ENCODE results near the gene FHOD3. TPM values are rescaled to one million over a fixed set of nuclear protein-coding genes. Genes with fewer than 3 reads are reported as not detected.
"Not testable (repeated sequence)": the region's sequence is repeated elsewhere in the genome, so short reads cannot be mapped to it uniquely, and the experiment has no call there.

The FHOD3 gene
- total RNA-seq, 2 experiments from 2014 or later, result not detected

GRCh38 chr18:36348971-36349417 is 51.5 kb downstream of the FHOD3 start:
- H3K9me3 Mint-ChIP-seq, result no peaks in the 10 kb centered on the region
- H3K4me3 Mint-ChIP-seq, result no peak overlapping the region
- H3K27ac Mint-ChIP-seq, result no peak overlapping the region
- H3K27me3 Mint-ChIP-seq, result peaks cover 23% of the 10 kb centered on the region
- intact Hi-C loops (cut with micrococcal nuclease), result no loop called here
- H3K4me1 Mint-ChIP-seq (ENCODE audit: low read depth), result no peaks in the 10 kb centered on the region
- ChIA-PET POLR2A (no interaction called here), CTCF (no interaction called here)
- no peaks in the 10 kb centered on the region for H3K36me3 Mint-ChIP-seq
- DNase-seq, result no peak

- CTCF ChIA-PET, result no interaction called here
- intact Hi-C loops (cut with micrococcal nuclease), result no loop called here
- H3K4me3 Mint-ChIP-seq, result no peak overlapping the region
- no peak for DNase-seq
- no peaks in the 10 kb centered on the region for H3K9me3 Mint-ChIP-seq
- H3K4me1 Mint-ChIP-seq (ENCODE audit: low read depth), result no peaks in the 10 kb centered on the region
- H3K27me3 Mint-ChIP-seq, result peaks cover 23% of the 10 kb centered on the region
- no peak overlapping the region for H3K27ac Mint-ChIP-seq
- no peaks in the 10 kb centered on the region for H3K36me3 Mint-ChIP-seq
- POLR2A ChIA-PET, result no interaction called here
Observed at GRCh38 chr18:36349552-36349951, 52.0 kb downstream of the FHOD3 start.

GRCh38 chr18:36350251-36350651 is 52.7 kb downstream of the FHOD3 start:
- no peak for DNase-seq
- H3K27ac Mint-ChIP-seq, result no peak overlapping the region
- H3K9me3 Mint-ChIP-seq, result no peaks in the 10 kb centered on the region
- H3K4me3 Mint-ChIP-seq, result no peak overlapping the region
- POLR2A ChIA-PET, result no interaction called here
- no peaks in the 10 kb centered on the region for H3K36me3 Mint-ChIP-seq
- intact Hi-C loops (cut with micrococcal nuclease), result no loop called here
- H3K4me1 Mint-ChIP-seq (ENCODE audit: low read depth), result no peaks in the 10 kb centered on the region
- CTCF ChIA-PET, result no interaction called here
- peaks cover 23% of the 10 kb centered on the region for H3K27me3 Mint-ChIP-seq

- no peak for DNase-seq
- Mint-ChIP-seq H3K36me3 (no peaks in the 10 kb centered on the region), H3K27ac (no peak overlapping the region), H3K27me3 (peaks cover 23% of the 10 kb centered on the region), H3K9me3 (no peaks in the 10 kb centered on the region), H3K4me3 (no peak overlapping the region), H3K4me1 (ENCODE audit: low read depth) (no peaks in the 10 kb centered on the region)
- ChIA-PET POLR2A (no interaction called here), CTCF (no interaction called here)
- intact Hi-C loops (cut with micrococcal nuclease), result no loop called here
Observed at GRCh38 chr18:36350839-36351469, 53.4 kb downstream of the FHOD3 start.

GRCh38 chr18:36352384-36352783 is 54.9 kb downstream of the FHOD3 start:
- H3K27me3 Mint-ChIP-seq, result peaks cover 20% of the 10 kb centered on the region
- POLR2A ChIA-PET, result no interaction called here
- no peak for DNase-seq
- H3K4me3 Mint-ChIP-seq, result no peak overlapping the region
- no peak overlapping the region for H3K27ac Mint-ChIP-seq
- H3K36me3 Mint-ChIP-seq, result no peaks in the 10 kb centered on the region
- CTCF ChIA-PET, result no interaction called here
- intact Hi-C loops (cut with micrococcal nuclease), result no loop called here
- no peaks in the 10 kb centered on the region for H3K4me1 Mint-ChIP-seq (ENCODE audit: low read depth)
- H3K9me3 Mint-ChIP-seq, result no peaks in the 10 kb centered on the region

DNA sequence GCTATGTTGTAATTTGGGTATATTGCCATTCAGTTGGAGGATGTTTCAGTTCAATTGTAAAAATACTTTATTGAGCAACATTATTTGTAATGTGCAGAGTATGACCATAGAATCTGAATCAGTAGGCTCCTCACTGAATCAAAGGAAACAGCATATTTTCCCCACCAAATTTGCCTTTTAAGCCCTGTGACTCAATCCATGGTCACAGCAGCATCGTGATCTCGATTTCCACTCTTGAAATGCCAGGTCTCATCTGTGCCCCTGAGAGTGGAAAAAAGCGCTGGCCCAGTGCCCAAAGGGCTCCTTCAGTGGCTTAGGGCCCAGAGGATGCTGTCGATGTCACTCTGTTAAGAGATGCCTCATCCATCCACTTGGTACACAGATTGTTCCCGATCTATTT is 57.5 kb downstream of the FHOD3 start:
- H3K4me3 Mint-ChIP-seq, result no peak overlapping the region
- H3K4me1 Mint-ChIP-seq (ENCODE audit: low read depth), result no peaks in the 10 kb centered on the region
- H3K36me3 Mint-ChIP-seq, result no peaks in the 10 kb centered on the region
- intact Hi-C loops (cut with micrococcal nuclease), result no loop called here
- POLR2A ChIA-PET, result no interaction called here
- no peaks in the 10 kb centered on the region for H3K9me3 Mint-ChIP-seq
- no peak overlapping the region for H3K27ac Mint-ChIP-seq
- CTCF ChIA-PET, result no interaction called here
- H3K27me3 Mint-ChIP-seq, result peaks cover 22% of the 10 kb centered on the region
- DNase-seq, result peak; percentile 11

DNA sequence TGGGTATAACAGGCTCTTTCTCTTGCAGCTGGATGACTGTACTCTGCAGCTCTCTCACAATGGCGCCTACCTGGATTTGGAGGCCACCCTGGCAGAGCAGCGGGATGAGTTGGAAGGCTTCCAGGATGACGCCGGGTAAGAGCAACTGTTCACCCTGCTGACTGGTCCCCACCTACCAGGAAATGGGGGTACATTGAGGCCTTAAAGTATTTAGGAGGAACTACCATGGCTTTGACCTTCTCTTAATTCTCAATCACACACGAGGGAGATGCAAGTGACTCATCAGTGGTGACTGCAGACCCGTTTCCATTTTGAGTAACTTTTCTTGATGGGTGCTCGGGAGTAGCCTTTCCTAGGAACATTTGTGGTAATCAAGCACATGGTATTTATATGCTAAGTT is 58.0 kb downstream of the FHOD3 start:
- CTCF ChIA-PET, result no interaction called here
- Mint-ChIP-seq H3K36me3 (no peaks in the 10 kb centered on the region), H3K9me3 (no peaks in the 10 kb centered on the region), H3K4me1 (ENCODE audit: low read depth) (no peaks in the 10 kb centered on the region), H3K4me3 (no peak overlapping the region), H3K27me3 (peaks cover 19% of the 10 kb centered on the region), H3K27ac (no peak overlapping the region)
- intact Hi-C loops (cut with micrococcal nuclease), result no loop called here
- POLR2A ChIA-PET, result no interaction called here
- no peak for DNase-seq

- H3K9me3 Mint-ChIP-seq; DNase-seq; CTCF ChIA-PET; intact Hi-C loops (cut with micrococcal nuclease); POLR2A ChIA-PET; H3K36me3 Mint-ChIP-seq; H3K4me3 Mint-ChIP-seq; H3K27me3 Mint-ChIP-seq; H3K4me1 Mint-ChIP-seq (ENCODE audit: low read depth); H3K27ac Mint-ChIP-seq: not testable (repeated sequence)
Observed at GRCh38 chr18:36356741-36357140, 59.2 kb downstream of the FHOD3 start.

DNA sequence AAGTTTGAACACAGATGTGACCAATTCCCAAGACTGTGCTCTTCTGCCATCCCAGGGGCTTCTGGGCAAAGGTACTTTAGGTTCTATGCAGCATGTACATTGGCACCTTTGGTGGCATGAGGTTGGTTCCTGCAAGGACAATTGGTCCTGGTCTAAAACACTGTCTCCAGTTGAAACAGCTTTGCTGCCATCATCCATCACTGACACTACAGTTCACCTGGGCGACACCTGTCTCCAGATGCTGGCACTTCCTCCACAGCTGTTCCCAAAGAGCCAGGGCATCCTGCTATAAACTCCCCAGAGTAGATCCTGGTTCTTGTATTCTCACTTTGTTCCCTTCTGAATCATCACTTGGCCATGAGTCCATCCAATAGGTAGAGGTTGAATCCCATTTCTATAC is 60.6 kb downstream of the FHOD3 start:
- Mint-ChIP-seq H3K4me3 (no peak overlapping the region), H3K27ac (no peak overlapping the region), H3K9me3 (no peaks in the 10 kb centered on the region), H3K4me1 (ENCODE audit: low read depth) (no peaks in the 10 kb centered on the region), H3K27me3 (peaks cover 5% of the 10 kb centered on the region), H3K36me3 (no peaks in the 10 kb centered on the region)
- POLR2A ChIA-PET, result no interaction called here
- no peak for DNase-seq
- intact Hi-C loops (cut with micrococcal nuclease), result no loop called here
- CTCF ChIA-PET, result no interaction called here

DNA sequence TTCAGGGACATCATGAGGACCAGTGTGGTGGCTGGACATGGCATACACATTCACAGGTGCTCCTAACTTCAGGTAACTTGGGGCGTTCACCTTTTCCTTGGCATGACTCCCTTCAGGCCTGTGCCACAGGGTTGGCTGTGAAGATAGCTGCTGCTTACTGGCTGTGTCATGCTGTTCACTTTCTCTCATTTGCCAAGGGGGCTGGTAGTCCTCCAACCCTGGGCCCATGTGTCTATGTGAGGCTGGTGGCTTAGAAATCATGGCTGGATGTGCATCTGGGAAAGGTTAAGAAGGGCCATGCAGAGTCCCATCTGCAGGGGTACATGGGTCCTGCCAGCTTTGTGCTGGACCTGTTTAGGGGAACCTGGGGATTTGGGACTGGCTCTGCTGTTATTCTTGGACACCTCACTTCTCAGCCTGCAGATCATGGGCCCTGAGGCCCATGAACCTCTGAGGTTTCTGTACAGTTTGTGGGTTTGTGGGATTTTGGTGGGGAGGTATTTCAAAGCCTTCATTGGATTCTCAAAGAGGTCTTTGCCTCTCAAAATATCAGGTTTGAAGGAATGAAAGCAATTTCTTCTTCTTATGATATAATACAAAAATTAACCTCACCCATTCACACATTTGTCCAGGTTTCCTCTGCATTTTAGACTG is 62.9 kb downstream of the FHOD3 start:
- POLR2A ChIA-PET, result no interaction called here
- peaks cover 12% of the 10 kb centered on the region for H3K27me3 Mint-ChIP-seq
- H3K27ac Mint-ChIP-seq, result no peak overlapping the region
- H3K9me3 Mint-ChIP-seq, result no peaks in the 10 kb centered on the region
- CTCF ChIA-PET, result no interaction called here
- H3K4me3 Mint-ChIP-seq, result no peak overlapping the region
- H3K4me1 Mint-ChIP-seq (ENCODE audit: low read depth), result no peaks in the 10 kb centered on the region
- no peaks in the 10 kb centered on the region for H3K36me3 Mint-ChIP-seq
- no peak for DNase-seq
- intact Hi-C loops (cut with micrococcal nuclease), result no loop called here

GRCh38 chr18:36364911-36365624 is 67.6 kb downstream of the FHOD3 start:
- no peak overlapping the region for H3K27ac Mint-ChIP-seq
- H3K27me3 Mint-ChIP-seq, result peaks cover 13% of the 10 kb centered on the region
- ChIA-PET CTCF (no interaction called here), POLR2A (no interaction called here)
- no peaks in the 10 kb centered on the region for H3K9me3 Mint-ChIP-seq
- no peak overlapping the region for H3K4me3 Mint-ChIP-seq
- H3K36me3 Mint-ChIP-seq, result no peaks in the 10 kb centered on the region
- H3K4me1 Mint-ChIP-seq (ENCODE audit: low read depth), result no peaks in the 10 kb centered on the region
- intact Hi-C loops (cut with micrococcal nuclease), result no loop called here
- DNase-seq, result no peak

GRCh38 chr18:36365836-36366775 is 68.6 kb downstream of the FHOD3 start:
- Mint-ChIP-seq H3K36me3 (no peaks in the 10 kb centered on the region), H3K9me3 (peaks cover under 1% of the 10 kb centered on the region), H3K4me3 (no peak overlapping the region), H3K4me1 (ENCODE audit: low read depth) (no peaks in the 10 kb centered on the region), H3K27ac (no peak overlapping the region), H3K27me3 (peaks cover 13% of the 10 kb centered on the region)
- intact Hi-C loops (cut with micrococcal nuclease), result no loop called here
- ChIA-PET POLR2A (no interaction called here), CTCF (no interaction called here)
- no peak for DNase-seq
